Measurements from ENCODE around the gene ZNF326. TPM values are rescaled to one million over a fixed set of nuclear protein-coding genes. Genes with fewer than 3 reads are reported as not detected.

Gene ZNF326
- total and polyA plus RNA-seq, 2 donors (not counting 1 experiment from before 2014, with no cell fraction given) = 8.1 to 10.8 TPM

DNA sequence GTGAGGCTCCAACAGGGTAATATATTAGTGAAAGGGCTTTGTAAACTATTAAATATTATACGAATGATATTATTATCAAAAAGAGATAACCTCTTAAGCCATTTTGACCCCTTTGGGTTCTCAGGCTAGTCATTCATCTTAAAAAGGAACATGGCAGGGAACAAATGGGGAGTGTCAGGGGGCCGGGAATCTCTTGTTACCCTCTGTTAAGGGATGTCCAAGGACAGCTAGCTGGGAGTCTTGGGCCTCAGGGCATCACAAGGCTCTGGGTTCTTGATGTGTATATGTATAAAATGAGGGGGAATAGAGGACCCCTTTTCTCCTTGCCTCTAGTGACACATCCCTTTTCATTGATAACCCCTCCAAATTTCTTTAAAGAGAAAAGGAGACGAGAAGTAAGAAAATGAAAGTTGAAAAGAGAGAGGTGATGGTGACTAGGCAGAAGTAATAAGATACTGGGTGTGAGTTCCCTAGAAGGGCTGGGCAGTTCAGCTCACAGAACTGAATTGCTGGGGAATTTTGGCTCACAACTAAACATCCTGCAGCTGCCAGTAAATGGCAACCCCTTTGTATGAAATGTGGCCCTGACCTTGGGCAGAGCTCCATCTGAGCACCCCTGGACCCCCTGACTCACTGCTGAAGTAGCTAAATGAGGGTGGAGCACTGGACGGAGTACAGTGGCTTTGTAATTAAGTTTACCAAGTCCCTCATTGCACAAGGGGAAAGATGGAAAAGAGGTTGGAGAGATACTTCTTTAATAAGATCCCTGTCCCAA is 20.0 kb upstream of the ZNF326 start:
- no peaks in the 10 kb centered on the region for H4K20me1 ChIP-seq (ENCODE audit: control insufficient read depth, extremely low read depth, insufficient read depth, low read length)
- H3K4me1 ChIP-seq (ENCODE audit: control insufficient read depth, extremely low read depth, insufficient read depth, low read length) = peaks cover 8% of the 10 kb centered on the region
- DNase-seq (ENCODE audit: low read depth in 2 of 2) = peak; percentile 90 to 96
- H3K9ac ChIP-seq (ENCODE audit: insufficient read depth, low read length) = no peak overlapping the region
- no peaks in the 10 kb centered on the region for H3K9me3 ChIP-seq (ENCODE audit: control insufficient read depth, insufficient read depth, low read depth, low read length)
- peak overlapping the region; percentile 59 for H3K4me2 ChIP-seq (ENCODE audit: extremely low read depth, insufficient read depth, low read length)
- no peaks in the 10 kb centered on the region for H3K36me3 ChIP-seq (ENCODE audit: control insufficient read depth, insufficient read depth, low read length)
- TF ChIP-seq, protein P1, sequence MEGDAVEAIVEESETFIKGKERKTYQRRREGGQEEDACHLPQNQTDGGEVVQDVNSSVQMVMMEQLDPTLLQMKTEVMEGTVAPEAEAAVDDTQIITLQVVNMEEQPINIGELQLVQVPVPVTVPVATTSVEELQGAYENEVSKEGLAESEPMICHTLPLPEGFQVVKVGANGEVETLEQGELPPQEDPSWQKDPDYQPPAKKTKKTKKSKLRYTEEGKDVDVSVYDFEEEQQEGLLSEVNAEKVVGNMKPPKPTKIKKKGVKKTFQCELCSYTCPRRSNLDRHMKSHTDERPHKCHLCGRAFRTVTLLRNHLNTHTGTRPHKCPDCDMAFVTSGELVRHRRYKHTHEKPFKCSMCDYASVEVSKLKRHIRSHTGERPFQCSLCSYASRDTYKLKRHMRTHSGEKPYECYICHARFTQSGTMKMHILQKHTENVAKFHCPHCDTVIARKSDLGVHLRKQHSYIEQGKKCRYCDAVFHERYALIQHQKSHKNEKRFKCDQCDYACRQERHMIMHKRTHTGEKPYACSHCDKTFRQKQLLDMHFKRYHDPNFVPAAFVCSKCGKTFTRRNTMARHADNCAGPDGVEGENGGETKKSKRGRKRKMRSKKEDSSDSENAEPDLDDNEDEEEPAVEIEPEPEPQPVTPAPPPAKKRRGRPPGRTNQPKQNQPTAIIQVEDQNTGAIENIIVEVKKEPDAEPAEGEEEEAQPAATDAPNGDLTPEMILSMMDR (conservative IDR thresholded peaks at IDR 0.05 in 1 of 2, IDR thresholded peaks at IDR 0.05 in 1 of 2; ENCODE audit: low read depth in 1 of 2, low read length in 2 of 2) = no peak
- TF ChIP-seq EZH2 (IDR thresholded peaks at IDR 0.05; ENCODE audit: low read length, missing control alignments) = no peak
- peak overlapping the region in 1 of 4 experiments; percentile 13 for H3K4me3 ChIP-seq (replicated peaks in 1 of 4; ENCODE audit: control extremely low read depth in 1 of 4, insufficient read depth in 1 of 4, low read depth in 3 of 4, low read length in 4 of 4)
- H3K27me3 ChIP-seq (ENCODE audit: control insufficient read depth, insufficient read depth, low read length) = no peaks in the 10 kb centered on the region
- peak overlapping the region; percentile 24 for H3K27ac ChIP-seq (ENCODE audit: insufficient read depth, low read length)
- H2AFZ ChIP-seq (ENCODE audit: low read length) = no peak overlapping the region
- no peaks in the 10 kb centered on the region for H3K79me2 ChIP-seq (ENCODE audit: control insufficient read depth, insufficient read depth, low read length)

DNA sequence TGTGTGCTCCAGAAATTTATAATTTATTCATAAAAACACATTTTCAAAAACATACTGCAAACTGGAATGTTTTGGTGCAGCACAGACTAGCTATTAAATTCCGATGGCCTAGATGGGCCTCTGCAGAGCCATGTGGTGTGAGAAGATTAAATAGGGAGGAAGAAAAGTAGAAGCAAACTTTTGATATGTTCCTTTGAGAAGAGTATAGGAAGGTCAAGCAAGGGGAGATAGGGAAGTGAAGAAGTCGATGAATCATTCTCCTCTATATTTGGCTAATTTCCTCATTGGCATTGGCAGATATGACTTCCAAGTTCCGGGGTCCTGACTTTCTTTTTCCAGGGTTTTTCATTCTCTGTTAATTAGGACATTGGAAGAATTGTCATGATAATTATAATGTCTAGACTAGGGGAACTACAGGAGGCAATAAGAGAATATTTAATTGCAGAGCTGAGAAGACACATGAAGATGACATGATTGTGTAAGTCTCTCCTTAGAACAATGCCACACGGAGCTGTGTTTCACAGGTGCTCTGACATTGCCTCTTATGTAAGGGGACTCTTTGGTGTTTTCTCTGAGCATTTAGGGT is 19.3 kb upstream of the ZNF326 start:
- no peaks in the 10 kb centered on the region for H3K9me3 ChIP-seq (ENCODE audit: control insufficient read depth, insufficient read depth, low read depth, low read length)
- DNase-seq (ENCODE audit: low read depth in 2 of 2) = no peak
- no peak overlapping the region for H3K9ac ChIP-seq (ENCODE audit: insufficient read depth, low read length)
- TF ChIP-seq, protein P1 (conservative IDR thresholded peaks at IDR 0.05 in 1 of 2, IDR thresholded peaks at IDR 0.05 in 1 of 2; ENCODE audit: low read depth in 1 of 2, low read length in 2 of 2) = no peak
- TF ChIP-seq EZH2 (IDR thresholded peaks at IDR 0.05; ENCODE audit: low read length, missing control alignments) = no peak
- no peak overlapping the region for H2AFZ ChIP-seq (ENCODE audit: low read length)
- H3K79me2 ChIP-seq (ENCODE audit: control insufficient read depth, insufficient read depth, low read length) = no peaks in the 10 kb centered on the region
- H3K27ac ChIP-seq (ENCODE audit: insufficient read depth, low read length) = peak overlapping the region; percentile 24
- no peaks in the 10 kb centered on the region for H4K20me1 ChIP-seq (ENCODE audit: control insufficient read depth, extremely low read depth, insufficient read depth, low read length)
- no peaks in the 10 kb centered on the region for H3K27me3 ChIP-seq (ENCODE audit: control insufficient read depth, insufficient read depth, low read length)
- peak overlapping the region; percentile 59 for H3K4me2 ChIP-seq (ENCODE audit: extremely low read depth, insufficient read depth, low read length)
- H3K36me3 ChIP-seq (ENCODE audit: control insufficient read depth, insufficient read depth, low read length) = no peaks in the 10 kb centered on the region
- no peak overlapping the region for H3K4me3 ChIP-seq (replicated peaks in 1 of 4; ENCODE audit: control extremely low read depth in 1 of 4, insufficient read depth in 1 of 4, low read depth in 3 of 4, low read length in 4 of 4)
- peaks cover 8% of the 10 kb centered on the region for H3K4me1 ChIP-seq (ENCODE audit: control insufficient read depth, extremely low read depth, insufficient read depth, low read length)

DNA sequence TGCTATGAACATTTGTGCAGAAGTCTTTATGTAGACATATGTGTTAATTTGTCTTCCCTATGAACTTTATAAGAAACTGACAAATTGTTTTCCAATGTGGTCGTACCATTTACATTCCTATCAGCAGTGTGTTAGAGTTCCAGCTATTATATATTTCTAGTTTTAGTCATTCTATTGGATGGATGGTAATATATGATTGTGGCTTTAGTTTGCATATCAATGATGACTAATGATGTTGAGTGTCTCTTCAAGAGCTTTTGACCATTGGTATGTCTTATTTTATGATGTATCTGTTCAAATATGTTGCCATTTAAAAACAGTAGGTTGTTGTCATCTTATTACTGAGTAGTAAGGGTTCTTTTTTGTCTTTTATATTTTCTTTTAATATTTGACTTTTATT is 16.2 kb upstream of the ZNF326 start:
- Histone ChIP-seq H3K4me2 (ENCODE audit: extremely low read depth, insufficient read depth, low read length) (no peak overlapping the region), H3K9me3 (ENCODE audit: control insufficient read depth, insufficient read depth, low read depth, low read length) (no peaks in the 10 kb centered on the region), H3K79me2 (ENCODE audit: control insufficient read depth, insufficient read depth, low read length) (no peaks in the 10 kb centered on the region), H4K20me1 (ENCODE audit: control insufficient read depth, extremely low read depth, insufficient read depth, low read length) (no peaks in the 10 kb centered on the region), H2AFZ (ENCODE audit: low read length) (no peak overlapping the region), H3K9ac (ENCODE audit: insufficient read depth, low read length) (no peak overlapping the region), H3K4me1 (ENCODE audit: control insufficient read depth, extremely low read depth, insufficient read depth, low read length) (peaks cover 8% of the 10 kb centered on the region), H3K27me3 (ENCODE audit: control insufficient read depth, insufficient read depth, low read length) (no peaks in the 10 kb centered on the region), H3K36me3 (ENCODE audit: control insufficient read depth, insufficient read depth, low read length) (no peaks in the 10 kb centered on the region), H3K27ac (ENCODE audit: insufficient read depth, low read length) (no peak overlapping the region), H3K4me3 (replicated peaks in 1 of 4; ENCODE audit: control extremely low read depth in 1 of 4, insufficient read depth in 1 of 4, low read depth in 3 of 4, low read length in 4 of 4) (no peak overlapping the region)
- DNase-seq (ENCODE audit: low read depth in 2 of 2) = peak in 1 of 2 donors; percentile 80
- TF ChIP-seq, protein P1 (conservative IDR thresholded peaks at IDR 0.05 in 1 of 2, IDR thresholded peaks at IDR 0.05 in 1 of 2; ENCODE audit: low read depth in 1 of 2, low read length in 2 of 2) = no peak
- TF ChIP-seq EZH2 (IDR thresholded peaks at IDR 0.05; ENCODE audit: low read length, missing control alignments) = no peak

All from fibroblast of lung (primary cell).